Adrenal gland (tissue), 12 donors: ENCODE measurements around the gene ABTB2. TPM values are rescaled to one million over a fixed set of nuclear protein-coding genes. Genes with fewer than 3 reads are reported as not detected.

Experiments
- DNase-seq, 7 donors: peaks; one replicate each; pipeline ENCODE4 v3.0.0-alpha.2; 2019 to 2020
- H3K27ac ChIP-seq, 5 donors: fragments of 200-600 bp; sonication (generic) in 4 of 5; 1 replicate in 3 of 5; 2 replicates in 2 of 5; pipeline versions ENCODE4 v1.5.1 to v1.8.0; 2016 to 2020; ENCODE audit warnings: mild to moderate bottlenecking in 1 of 5
- H3K27me3 ChIP-seq: fragments of 200-600 bp; 2 replicates; pipeline ENCODE4 v1.8.0; 2021
- H3K36me3 ChIP-seq, 2 donors: fragments of 200-600 bp; replicated peaks in 1 of 2; 1 replicate in 1 of 2; 2 replicates in 1 of 2; pipeline versions ENCODE4 v1.5.1 to v1.8.0; 2018 to 2022
- H3K4me1 ChIP-seq, 2 donors: fragments of 200-600 bp; replicated peaks in 1 of 2; 1 replicate in 1 of 2; 2 replicates in 1 of 2; pipeline versions ENCODE4 v1.5.1 to v1.8.0; 2018 to 2021
- H3K4me3 ChIP-seq, 4 donors: fragments of 200-600 bp; sonication (generic) in 3 of 4; one replicate each; pipeline ENCODE4 v1.5.1; 2016 to 2018
- H3K9me3 ChIP-seq, 3 donors: fragments of 200-600 bp; sonication (generic) in 1 of 3; replicated peaks in 1 of 3; 1 replicate in 2 of 3; 2 replicates in 1 of 3; pipeline versions ENCODE4 v1.5.1 to v1.8.0; 2016 to 2021
- CTCF ChIP-seq, 6 experiments: fragments of 450-650 bp in 4 of 6; fragments of 200-600 bp in 2 of 6; sonication (generic) in 1 of 6; IDR thresholded peaks; 1 replicate in 5 of 6; 2 replicates in 1 of 6; pipeline versions ENCODE4 v1.5.1 to v1.8.0; 2016 to 2021; ENCODE audit warnings: antibody characterized with exemption in 6 of 6, mild to moderate bottlenecking in 2 of 6, moderate library complexity in 1 of 6
- POLR2A ChIP-seq, 2 donors: fragments of 450-650 bp; IDR thresholded peaks; one replicate each; pipeline ENCODE4 v1.6.1; 2017; ENCODE audit warnings: antibody characterized with exemption in 2 of 2, mild to moderate bottlenecking in 2 of 2, moderate library complexity in 1 of 2
- WGBS, 4 donors: extraction: QIAGEN DNeasy Blood & Tissue Kit in 2 of 4; methylation state at CpG; one replicate each; pipeline versions ENCODE4 v1.1.5 to v1.1.7; 2013 to 2017; 5-methylcytosine and 5-hydroxymethylcytosine counted together
- intact Hi-C, 2 donors: fragments of 100-400 bp; cut with DNase I; formaldehyde crosslinking; loops; one replicate each; pipeline versions ENCODE4 v1.14.1 to v1.15.0; 2022 to 2023
- polyA plus RNA-seq, 3 donors: library from polyadenylated mRNA; stranded (reverse); fragments of 200-250 nt in 2 of 3; fragments of 350-450 nt in 1 of 3; fragmentation: Illumina TruSeq in 1 of 3; extraction: RNeasy Lipid Tissue Mini Kit (QIAGEN cat#74804) in 1 of 3; gene quantifications; one replicate each; pipeline ENCODE4 v1.2.3, GENCODE V29; 2013 to 2014
- total RNA-seq, 9 donors: library from RNA; depleted of rRNA in 4 of 9; stranded (reverse); fragments of >200 nt in 4 of 9; fragments of 120-200 nt in 1 of 9; fragmentation: NEBNext Ultra II Directional in 1 of 9; extraction: Animal tissue kit (Norgen Biotek cat#: 25700) in 1 of 9; gene quantifications; one replicate each; pipeline versions ENCODE4 v1.1.0 to v1.2.4, GENCODE V29; 2013 to 2023
- donor health status: healthy with polysubstance abuse.
- donor health status: Bipolar disorder and iron deficiency.
- donor health status: DM: yes; HTN: yes; CAD: no.
- donor health status: DM: no; HTN: no; CAD: no.
- donor health status: DM: no; HTN: no; CAD: no.
- donor health status: DM: yes; HTN: yes; CAD: no.

Gene ABTB2
- total and polyA plus RNA-seq, 12 donors, result 1.9 to 32.3 (median 6.1) TPM

GRCh38 chr11:34351051-34351450 is 6.8 kb downstream of the ABTB2 start:
- no peak overlapping the region for H3K27ac ChIP-seq
- intact Hi-C loops, result loop anchor here in 1 of 2 donors (10.0 kb wide), 1 partner anchor 106 kb away; no protein-coding TSS in a partner anchor
- H3K4me1 ChIP-seq, result peaks cover 9 to 36% of the 10 kb centered on the region in 2 donors
- H3K4me3 ChIP-seq, result no peak overlapping the region
- H3K27me3 ChIP-seq, result no peaks in the 10 kb centered on the region
- no peak for DNase-seq
- no peaks in the 10 kb centered on the region for H3K36me3 ChIP-seq
- no peak for TF ChIP-seq POLR2A (IDR thresholded peaks at IDR 0.05)
- TF ChIP-seq CTCF (IDR thresholded peaks at IDR 0.05), result no peak
- 90 to 98% (median 91%) methylated on average over 3 of the region's 3 CpGs for WGBS, 4 donors
- H3K9me3 ChIP-seq, result no peaks in the 10 kb centered on the region

GRCh38 chr11:34349882-34350281 is 7.9 kb downstream of the ABTB2 start:
- intact Hi-C loops, result loop anchor here in 1 of 2 donors (10.0 kb wide), 1 partner anchor 105 kb away; no protein-coding TSS in a partner anchor
- Histone ChIP-seq H3K27ac (no peak overlapping the region), H3K9me3 (no peaks in the 10 kb centered on the region), H3K4me3 (no peak overlapping the region), H3K36me3 (no peaks in the 10 kb centered on the region), H3K27me3 (no peaks in the 10 kb centered on the region), H3K4me1 (peaks cover 14 to 37% of the 10 kb centered on the region in 2 donors)
- no peak for TF ChIP-seq POLR2A (IDR thresholded peaks at IDR 0.05)
- TF ChIP-seq CTCF (IDR thresholded peaks at IDR 0.05), result no peak
- 88 to 93% (median 91%) methylated on average over 6 of the region's 6 CpGs for WGBS, 4 donors
- no peak for DNase-seq

GRCh38 chr11:34348919-34349318 is 8.9 kb downstream of the ABTB2 start:
- intact Hi-C loops, result no loop called here
- Histone ChIP-seq H3K36me3 (no peaks in the 10 kb centered on the region), H3K27me3 (no peaks in the 10 kb centered on the region), H3K27ac (no peak overlapping the region), H3K4me1 (peaks cover 14 to 43% of the 10 kb centered on the region in 2 donors), H3K9me3 (no peaks in the 10 kb centered on the region), H3K4me3 (no peak overlapping the region)
- no peak for DNase-seq
- 71 to 100% (median 82%) methylated on average over 2 of the region's 2 CpGs for WGBS, 4 donors
- TF ChIP-seq CTCF (IDR thresholded peaks at IDR 0.05) (no peak), POLR2A (IDR thresholded peaks at IDR 0.05) (no peak)

GRCh38 chr11:34348096-34348495 is 9.7 kb downstream of the ABTB2 start:
- intact Hi-C loops, result no loop called here
- Histone ChIP-seq H3K27ac (peak overlapping the region in 1 of 5 donors; percentile 20), H3K36me3 (no peaks in the 10 kb centered on the region), H3K9me3 (no peaks in the 10 kb centered on the region), H3K4me1 (peaks cover 14 to 37% of the 10 kb centered on the region in 2 donors), H3K4me3 (no peak overlapping the region), H3K27me3 (no peaks in the 10 kb centered on the region)
- no peak for TF ChIP-seq POLR2A (IDR thresholded peaks at IDR 0.05)
- no peak for TF ChIP-seq CTCF (IDR thresholded peaks at IDR 0.05)
- DNase-seq, result no peak
- WGBS, 4 donors, result 70 to 77% (median 72%) methylated on average over 2 of the region's 2 CpGs
